GM12892 (cell line): ENCODE results near the gene PHF13.

Experiments
- DNase-seq: peaks from one replicate; pipeline ENCODE4 v3.0.0; 2011; ENCODE audit not compliant: insufficient read length
- FAIRE-seq: peaks from 2 replicates; lab custom pipeline; 2011; peaks lifted over from hg19 to GRCh38; lab: Jason Lieb, UNC
- POLR2A ChIP-seq: IDR thresholded peaks from 2 replicates; pipeline ENCODE4 v1.6.1; 2011; ENCODE audit warnings: low read depth, low read length, control low read depth
- POLR2AphosphoS5 ChIP-seq: IDR thresholded peaks from 2 replicates; pipeline ENCODE4 v1.6.1; 2011; ENCODE audit warnings: low read depth, low read length, control low read depth
- TAF1 ChIP-seq: IDR thresholded peaks from 2 replicates; pipeline ENCODE4 v1.6.1; 2011; ENCODE audit warnings: low read depth, mild to moderate bottlenecking, control low read depth, low read length, borderline replicate concordance

PHF13 gene

GRCh38 chr1:6588893-6589520 is 24.5 kb upstream of the PHF13 start:
- TF ChIP-seq POLR2A: no peak
- DNase-seq: no peak
- FAIRE-seq: no peak

DNA sequence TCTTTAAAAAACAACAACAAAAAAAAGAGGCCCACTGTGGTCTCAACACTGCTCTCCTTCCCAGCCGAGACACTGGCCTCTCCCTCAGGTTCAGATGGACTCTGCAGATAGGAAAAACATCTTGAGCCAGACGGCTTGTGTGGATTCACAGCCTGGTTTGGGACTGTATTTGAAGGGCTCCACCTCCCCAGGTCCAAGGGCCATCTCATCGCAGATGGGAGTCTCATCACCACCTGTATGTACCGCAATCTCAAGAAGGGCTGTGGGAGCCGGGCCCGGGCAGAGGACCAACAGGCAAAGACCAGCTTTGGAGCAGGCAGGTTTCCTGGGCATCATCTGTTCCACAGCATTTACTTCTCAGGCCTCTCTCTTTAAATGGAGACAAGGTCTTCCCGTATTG is 23.5 kb upstream of the PHF13 start:
- no peak for DNase-seq
- TF ChIP-seq TAF1: no peak
- no peak for TF ChIP-seq POLR2A
- FAIRE-seq: no peak

DNA sequence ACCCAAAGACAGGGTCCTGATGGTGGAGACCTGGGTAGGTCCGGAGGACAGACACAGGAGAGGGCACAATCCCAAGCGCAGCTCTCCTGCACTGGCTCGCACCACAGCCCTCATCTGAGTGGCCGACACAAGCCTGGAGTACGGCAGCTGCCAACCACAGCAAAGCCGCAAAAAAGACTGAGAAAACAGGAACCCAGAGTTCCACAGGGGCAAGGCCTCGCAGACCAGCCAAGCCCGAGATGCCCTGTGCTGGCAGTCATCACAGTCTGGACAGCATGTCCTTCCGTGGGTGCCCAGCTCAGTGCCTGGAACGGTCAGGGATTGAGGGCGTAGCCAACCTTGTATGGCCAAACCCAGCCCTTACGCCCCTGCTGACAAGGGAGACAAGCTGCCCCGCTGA is 22.3 kb upstream of the PHF13 start:
- DNase-seq (no peak), FAIRE-seq (no peak)
- TF ChIP-seq TAF1: no peak
- TF ChIP-seq POLR2A: no peak
- TF ChIP-seq POLR2AphosphoS5: no peak

DNA sequence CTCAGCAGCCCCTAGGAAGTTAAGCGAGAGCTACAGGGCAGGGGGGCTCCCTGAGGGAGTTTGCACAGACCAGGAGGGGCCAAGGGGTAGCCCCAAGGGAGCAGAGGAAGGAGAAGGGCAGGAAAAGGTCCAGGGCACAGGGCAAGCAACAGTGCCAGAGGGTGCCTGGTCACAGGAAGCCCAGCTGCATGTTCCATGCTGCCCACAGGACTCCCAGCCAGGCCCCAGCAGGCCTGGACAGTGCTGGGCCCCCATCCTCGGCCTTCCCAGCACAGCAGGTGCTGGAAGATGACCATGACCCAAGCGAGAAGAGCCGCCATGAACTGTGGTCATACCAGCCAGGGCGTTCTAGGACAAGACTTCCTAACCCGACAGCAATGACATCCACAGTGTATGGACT is 21.9 kb upstream of the PHF13 start:
- FAIRE-seq (no peak), DNase-seq (no peak)
- TF ChIP-seq TAF1: no peak

GRCh38 chr1:6592441-6592840 is 21.1 kb upstream of the PHF13 start:
- DNase-seq: no peak
- no peak for FAIRE-seq
- TF ChIP-seq POLR2A: no peak
- TF ChIP-seq POLR2AphosphoS5: no peak
- no peak for TF ChIP-seq TAF1

DNA sequence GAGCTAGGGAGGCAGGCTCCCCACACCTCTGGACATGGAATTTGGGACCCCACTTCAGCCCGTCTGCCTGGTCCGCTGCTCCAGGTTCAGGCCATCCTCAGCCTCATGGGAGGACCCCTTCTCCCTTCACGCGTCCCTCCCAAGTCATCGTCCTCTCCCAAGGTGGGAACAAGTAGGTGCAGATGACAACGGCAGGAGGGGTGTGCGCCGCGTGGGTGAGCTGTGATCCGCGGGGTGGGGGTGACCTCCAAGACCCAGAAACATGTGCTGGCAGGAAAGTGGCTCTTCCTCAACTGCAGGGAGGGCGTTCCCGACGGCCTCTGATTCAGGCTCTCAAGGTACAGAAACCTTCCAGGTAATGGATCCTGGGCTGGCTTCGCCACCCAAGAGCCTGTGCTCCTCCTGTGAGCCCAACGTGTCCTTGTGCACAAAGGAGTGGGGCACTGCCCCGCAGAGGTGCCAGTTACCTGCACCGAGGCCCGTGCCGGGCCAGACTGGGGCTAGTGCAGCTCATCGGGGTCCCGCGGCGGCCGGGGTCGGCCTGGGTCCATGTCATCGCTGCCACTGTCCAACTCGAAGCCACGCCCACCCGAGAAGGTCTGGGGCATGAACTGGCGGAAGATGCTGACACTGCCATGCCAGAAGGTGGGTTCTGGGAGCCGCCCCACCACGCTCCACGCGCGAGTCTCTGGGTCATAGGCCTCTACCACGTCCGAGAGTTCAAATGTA is 20.5 kb upstream of the PHF13 start:
- no peak for TF ChIP-seq POLR2AphosphoS5
- TF ChIP-seq TAF1: no peak
- no peak for TF ChIP-seq POLR2A
- DNase-seq (no peak), FAIRE-seq (no peak)

DNA sequence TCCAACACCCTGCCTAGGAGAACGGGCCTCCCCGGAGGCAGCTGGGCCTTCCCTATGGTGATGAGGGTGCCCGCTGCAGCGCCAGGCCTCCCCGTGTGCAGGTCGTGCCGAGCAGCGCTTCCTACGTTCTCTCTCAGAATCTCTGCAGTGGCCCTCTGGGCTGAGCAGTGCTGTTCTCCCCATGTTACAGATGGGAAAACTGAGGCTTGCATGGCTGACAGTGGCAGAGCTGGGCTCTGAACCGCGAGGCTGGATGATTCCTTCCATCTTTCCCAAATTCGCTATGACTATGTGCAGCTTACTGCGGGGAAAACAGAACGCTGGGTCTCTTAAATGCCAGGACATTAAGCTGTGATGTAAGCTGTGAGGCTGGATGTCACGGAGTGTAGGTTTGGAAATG is 19.7 kb upstream of the PHF13 start:
- TF ChIP-seq TAF1 (no peak), POLR2A (no peak), POLR2AphosphoS5 (no peak)
- no peak for FAIRE-seq
- no peak for DNase-seq

DNA sequence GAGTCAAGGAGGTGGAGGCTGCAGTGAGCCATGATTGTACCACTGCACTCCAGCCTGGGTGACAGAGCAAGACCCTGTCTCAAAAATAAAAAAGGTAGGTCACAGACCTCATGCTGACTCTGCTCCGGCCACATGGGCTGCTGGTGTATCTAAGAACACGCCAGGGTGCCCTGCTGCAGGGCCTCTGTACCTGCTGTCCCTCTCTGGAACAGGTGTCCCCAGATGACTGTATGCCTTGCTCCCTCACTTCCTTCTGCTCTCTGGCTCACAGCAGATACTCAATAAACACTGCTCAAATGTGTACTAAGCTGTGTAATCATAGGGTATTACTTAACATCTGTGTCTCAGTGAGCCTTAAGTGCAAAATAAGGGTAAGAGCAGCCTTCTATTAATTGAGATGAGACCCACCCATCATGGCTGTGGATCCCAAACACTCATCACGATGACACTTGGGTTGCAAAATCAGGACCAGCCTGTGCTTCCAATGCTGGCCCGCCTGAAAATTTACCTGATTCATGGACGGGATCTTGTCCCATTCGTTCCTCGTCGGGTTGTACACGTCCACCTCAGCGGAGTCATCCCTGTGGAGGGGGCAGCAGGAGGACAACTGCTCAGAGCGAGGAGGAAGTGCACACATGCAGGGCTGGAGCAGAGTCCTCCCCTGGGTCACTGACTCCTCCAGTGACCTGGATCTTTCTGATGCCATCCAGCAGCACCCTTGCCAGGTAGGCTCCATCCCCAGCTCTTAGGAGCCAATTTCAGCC is 18.4 kb upstream of the PHF13 start:
- DNase-seq: no peak
- FAIRE-seq: no peak
- TF ChIP-seq POLR2AphosphoS5: no peak
- TF ChIP-seq TAF1: no peak
- TF ChIP-seq POLR2A: no peak

DNA sequence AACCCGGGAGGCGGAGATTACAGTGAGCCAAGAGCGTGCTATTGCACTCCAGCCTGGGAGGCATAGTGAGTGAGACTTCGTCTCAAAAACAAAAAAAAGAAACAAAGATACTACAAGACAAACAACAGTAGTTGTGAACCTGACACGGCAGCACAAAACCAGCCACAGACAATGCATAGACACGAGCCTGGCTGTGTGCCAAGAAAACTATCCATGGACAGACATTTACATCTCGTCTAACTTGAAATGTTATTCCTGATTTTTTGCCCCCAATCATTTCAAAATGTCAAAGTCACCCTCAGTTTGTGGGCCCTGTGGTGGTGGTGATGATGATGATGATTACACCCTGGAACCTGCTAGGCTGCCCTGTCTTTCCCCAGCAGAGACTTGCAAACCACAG is 17.2 kb upstream of the PHF13 start:
- TF ChIP-seq POLR2A (no peak), TAF1 (no peak)
- FAIRE-seq (no peak), DNase-seq (no peak)

- DNase-seq (no peak), FAIRE-seq (no peak)
- no peak for TF ChIP-seq POLR2A
- TF ChIP-seq TAF1: no peak
- no peak for TF ChIP-seq POLR2AphosphoS5
These were observed 16.4 kb upstream of the PHF13 start for GRCh38 chr1:6596886-6597776.

DNA sequence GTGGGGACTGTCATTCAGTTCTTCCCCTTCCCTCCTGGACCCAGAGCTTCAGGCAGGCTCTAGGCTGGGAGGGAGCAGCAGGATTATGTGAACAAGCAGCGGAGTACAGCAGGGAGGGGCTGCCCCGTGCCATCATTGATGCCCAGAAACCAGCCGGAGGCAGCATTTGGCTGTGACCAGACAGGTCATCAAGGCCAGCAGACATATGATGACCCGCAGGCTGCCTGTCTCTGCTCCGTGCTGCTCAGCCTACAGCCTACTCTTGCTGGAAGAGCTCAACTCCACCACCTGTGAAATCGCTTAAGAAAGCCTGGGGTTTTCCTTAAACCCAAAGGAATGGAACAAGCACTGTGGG is 15.8 kb upstream of the PHF13 start:
- FAIRE-seq: no peak
- no peak for TF ChIP-seq POLR2A
- no peak for TF ChIP-seq TAF1
- TF ChIP-seq POLR2AphosphoS5: no peak
- no peak for DNase-seq
